K562 (cell line): ENCODE data around the gene ZNF513. TPM values are rescaled to one million over a fixed set of nuclear protein-coding genes. Genes with fewer than 3 reads are reported as not detected.

Experiments used
- CBX2 ChIP-seq: fragments of 200-600 bp; sonication (generic); IDR thresholded peaks from one replicate; pipeline ENCODE4 v1.6.1; 2012; ENCODE audit warnings: mild to moderate bottlenecking, low read length, inconsistent platforms; ENCODE audit not compliant: insufficient read depth, poor library complexity, severe bottlenecking
- GABPA ChIP-seq: fragments of 200-800 bp; sonication (Bioruptor generic); conservative IDR thresholded peaks from 2 replicates; pipeline ENCODE4 v1.6.1; 2016; ENCODE audit warnings: low read depth, missing genetic modification characterization, missing compliant biosample characterization
- KDM4B ChIP-seq, 2 experiments: fragments of 450-650 bp in 1 of 2; sonication (generic) in 1 of 2; IDR thresholded peaks; 2 replicates each; pipeline ENCODE4 v1.6.1; 2016 to 2017; ENCODE audit warnings: borderline replicate concordance in 2 of 2, antibody characterized with exemption in 1 of 2, low read depth in 1 of 2, mild to moderate bottlenecking in 1 of 2
- KLF13 ChIP-seq: fragments of 450-650 bp; IDR thresholded peaks from 2 replicates; pipeline ENCODE4 v1.6.1; 2016; ENCODE audit warnings: missing genetic modification characterization, low read depth, mild to moderate bottlenecking, missing compliant biosample characterization, moderate library complexity, borderline replicate concordance
- MECOM ChIP-seq: fragments of 250-450 bp; sonication (Bioruptor Pico); IDR thresholded peaks from 2 replicates; pipeline ENCODE4 v1.8.0; 2022; ENCODE audit warnings: inconsistent platforms
- NFE2L1 ChIP-seq: fragments of 450-650 bp; IDR thresholded peaks from 2 replicates; pipeline ENCODE4 v1.6.1; 2016; ENCODE audit warnings: missing genetic modification characterization, low read depth, mild to moderate bottlenecking, missing compliant biosample characterization, moderate library complexity, borderline replicate concordance
- SP1 ChIP-seq: sonication (generic); formaldehyde crosslinking; IDR thresholded peaks from 2 replicates; pipeline ENCODE4 v1.8.1; 2022; ENCODE audit warnings: mild to moderate bottlenecking, missing genetic modification reagents
- ZBTB17 ChIP-seq: fragments of 450-650 bp; formaldehyde crosslinking; IDR thresholded peaks from 2 replicates; pipeline ENCODE4 v1.4.0; 2020; ENCODE audit warnings: mild to moderate bottlenecking
- polyA plus RNA-seq, 8 experiments: library from polyadenylated mRNA; depleted of rRNA in 4 of 8; stranded (reverse) in 5 of 8; unstranded in 3 of 8; fragments of >200 nt; fragmentation: Nextera tagmentation in 2 of 8; fragmentation: Illumina TruSeq in 1 of 8; extraction: Ambion mirVana in 2 of 8; extraction: Trizol in 1 of 8; gene quantifications; 2 replicates each; pipeline versions ENCODE4 v1.2.1 to v1.2.3, GENCODE V29; 2011 to 2014; ENCODE audit warnings: inconsistent platforms in 1 of 8, missing spikeins in 1 of 8
- total RNA-seq, 7 experiments: library from RNA; depleted of rRNA in 6 of 7; stranded (reverse); fragments of >200 nt in 6 of 7; fragmentation: Illumina TruSeq in 2 of 7; extraction: Trizol in 2 of 7; gene quantifications; 2 replicates each; pipeline versions ENCODE4 v1.2.1 to v1.2.3, GENCODE V29; 2011 to 2021; ENCODE audit warnings: low replicate concordance in 1 of 7
- TF ChIP-seq, protein P1 (sequence below): fragments of 200-600 bp; sonication (generic); IDR thresholded peaks from one replicate; pipeline ENCODE4 v1.6.1; 2012; ENCODE audit warnings: mild to moderate bottlenecking, low read depth, low read length, inconsistent platforms
- TF ChIP-seq, protein P2 (sequence below): fragments of 250-450 bp; sonication (Bioruptor Pico); IDR thresholded peaks from 2 replicates; pipeline ENCODE4 v1.5.0; 2021; ENCODE audit warnings: mild to moderate bottlenecking, moderate library complexity

ZNF513 gene
- total and polyA plus RNA-seq, 9 of the 15 experiments (the other 6 are each of a cell fraction or from before 2014, with no cell fraction given): 0.04 to 13.6 (median 4.4) TPM

DNA sequence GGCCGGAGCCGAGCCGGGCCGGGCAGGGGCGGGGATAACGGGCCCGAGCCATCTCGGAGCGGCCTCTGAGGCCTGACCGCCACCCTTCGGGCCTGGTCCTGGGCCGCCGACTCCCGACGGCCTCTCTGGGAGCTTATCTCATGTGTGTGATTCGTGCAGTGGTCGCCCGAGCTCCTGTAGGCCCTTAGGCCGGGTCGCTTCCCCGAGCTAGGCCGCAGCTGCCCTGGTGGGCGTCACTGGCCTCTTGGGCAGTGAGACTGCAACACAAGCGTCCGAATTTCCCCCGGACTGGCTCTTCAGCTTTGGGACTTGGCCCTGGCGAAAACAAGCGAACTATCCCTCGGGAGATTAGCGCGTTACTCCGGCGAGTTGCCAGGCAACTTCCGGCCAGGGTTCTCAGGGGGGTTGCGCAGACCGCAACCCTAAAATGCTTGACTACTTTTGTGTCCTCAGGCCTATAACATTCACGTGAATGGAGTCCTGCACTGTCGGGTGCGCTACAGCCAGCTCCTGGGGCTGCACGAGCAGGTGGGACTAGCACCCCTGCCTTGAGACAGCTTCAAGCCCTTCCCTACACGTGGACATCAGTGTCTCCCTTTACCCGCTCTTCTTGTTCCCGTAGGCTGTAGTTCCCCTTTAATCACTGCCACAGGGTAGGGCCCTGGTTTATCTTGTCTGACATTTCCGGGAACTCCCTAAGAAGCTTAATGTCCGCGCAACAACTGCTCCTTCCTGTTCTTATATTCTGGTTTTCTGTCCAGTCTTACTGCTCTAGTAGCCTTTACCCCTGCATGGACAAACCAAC, 9.5 kb downstream of the ZNF513 start (continued):
- TF ChIP-seq, protein P1, sequence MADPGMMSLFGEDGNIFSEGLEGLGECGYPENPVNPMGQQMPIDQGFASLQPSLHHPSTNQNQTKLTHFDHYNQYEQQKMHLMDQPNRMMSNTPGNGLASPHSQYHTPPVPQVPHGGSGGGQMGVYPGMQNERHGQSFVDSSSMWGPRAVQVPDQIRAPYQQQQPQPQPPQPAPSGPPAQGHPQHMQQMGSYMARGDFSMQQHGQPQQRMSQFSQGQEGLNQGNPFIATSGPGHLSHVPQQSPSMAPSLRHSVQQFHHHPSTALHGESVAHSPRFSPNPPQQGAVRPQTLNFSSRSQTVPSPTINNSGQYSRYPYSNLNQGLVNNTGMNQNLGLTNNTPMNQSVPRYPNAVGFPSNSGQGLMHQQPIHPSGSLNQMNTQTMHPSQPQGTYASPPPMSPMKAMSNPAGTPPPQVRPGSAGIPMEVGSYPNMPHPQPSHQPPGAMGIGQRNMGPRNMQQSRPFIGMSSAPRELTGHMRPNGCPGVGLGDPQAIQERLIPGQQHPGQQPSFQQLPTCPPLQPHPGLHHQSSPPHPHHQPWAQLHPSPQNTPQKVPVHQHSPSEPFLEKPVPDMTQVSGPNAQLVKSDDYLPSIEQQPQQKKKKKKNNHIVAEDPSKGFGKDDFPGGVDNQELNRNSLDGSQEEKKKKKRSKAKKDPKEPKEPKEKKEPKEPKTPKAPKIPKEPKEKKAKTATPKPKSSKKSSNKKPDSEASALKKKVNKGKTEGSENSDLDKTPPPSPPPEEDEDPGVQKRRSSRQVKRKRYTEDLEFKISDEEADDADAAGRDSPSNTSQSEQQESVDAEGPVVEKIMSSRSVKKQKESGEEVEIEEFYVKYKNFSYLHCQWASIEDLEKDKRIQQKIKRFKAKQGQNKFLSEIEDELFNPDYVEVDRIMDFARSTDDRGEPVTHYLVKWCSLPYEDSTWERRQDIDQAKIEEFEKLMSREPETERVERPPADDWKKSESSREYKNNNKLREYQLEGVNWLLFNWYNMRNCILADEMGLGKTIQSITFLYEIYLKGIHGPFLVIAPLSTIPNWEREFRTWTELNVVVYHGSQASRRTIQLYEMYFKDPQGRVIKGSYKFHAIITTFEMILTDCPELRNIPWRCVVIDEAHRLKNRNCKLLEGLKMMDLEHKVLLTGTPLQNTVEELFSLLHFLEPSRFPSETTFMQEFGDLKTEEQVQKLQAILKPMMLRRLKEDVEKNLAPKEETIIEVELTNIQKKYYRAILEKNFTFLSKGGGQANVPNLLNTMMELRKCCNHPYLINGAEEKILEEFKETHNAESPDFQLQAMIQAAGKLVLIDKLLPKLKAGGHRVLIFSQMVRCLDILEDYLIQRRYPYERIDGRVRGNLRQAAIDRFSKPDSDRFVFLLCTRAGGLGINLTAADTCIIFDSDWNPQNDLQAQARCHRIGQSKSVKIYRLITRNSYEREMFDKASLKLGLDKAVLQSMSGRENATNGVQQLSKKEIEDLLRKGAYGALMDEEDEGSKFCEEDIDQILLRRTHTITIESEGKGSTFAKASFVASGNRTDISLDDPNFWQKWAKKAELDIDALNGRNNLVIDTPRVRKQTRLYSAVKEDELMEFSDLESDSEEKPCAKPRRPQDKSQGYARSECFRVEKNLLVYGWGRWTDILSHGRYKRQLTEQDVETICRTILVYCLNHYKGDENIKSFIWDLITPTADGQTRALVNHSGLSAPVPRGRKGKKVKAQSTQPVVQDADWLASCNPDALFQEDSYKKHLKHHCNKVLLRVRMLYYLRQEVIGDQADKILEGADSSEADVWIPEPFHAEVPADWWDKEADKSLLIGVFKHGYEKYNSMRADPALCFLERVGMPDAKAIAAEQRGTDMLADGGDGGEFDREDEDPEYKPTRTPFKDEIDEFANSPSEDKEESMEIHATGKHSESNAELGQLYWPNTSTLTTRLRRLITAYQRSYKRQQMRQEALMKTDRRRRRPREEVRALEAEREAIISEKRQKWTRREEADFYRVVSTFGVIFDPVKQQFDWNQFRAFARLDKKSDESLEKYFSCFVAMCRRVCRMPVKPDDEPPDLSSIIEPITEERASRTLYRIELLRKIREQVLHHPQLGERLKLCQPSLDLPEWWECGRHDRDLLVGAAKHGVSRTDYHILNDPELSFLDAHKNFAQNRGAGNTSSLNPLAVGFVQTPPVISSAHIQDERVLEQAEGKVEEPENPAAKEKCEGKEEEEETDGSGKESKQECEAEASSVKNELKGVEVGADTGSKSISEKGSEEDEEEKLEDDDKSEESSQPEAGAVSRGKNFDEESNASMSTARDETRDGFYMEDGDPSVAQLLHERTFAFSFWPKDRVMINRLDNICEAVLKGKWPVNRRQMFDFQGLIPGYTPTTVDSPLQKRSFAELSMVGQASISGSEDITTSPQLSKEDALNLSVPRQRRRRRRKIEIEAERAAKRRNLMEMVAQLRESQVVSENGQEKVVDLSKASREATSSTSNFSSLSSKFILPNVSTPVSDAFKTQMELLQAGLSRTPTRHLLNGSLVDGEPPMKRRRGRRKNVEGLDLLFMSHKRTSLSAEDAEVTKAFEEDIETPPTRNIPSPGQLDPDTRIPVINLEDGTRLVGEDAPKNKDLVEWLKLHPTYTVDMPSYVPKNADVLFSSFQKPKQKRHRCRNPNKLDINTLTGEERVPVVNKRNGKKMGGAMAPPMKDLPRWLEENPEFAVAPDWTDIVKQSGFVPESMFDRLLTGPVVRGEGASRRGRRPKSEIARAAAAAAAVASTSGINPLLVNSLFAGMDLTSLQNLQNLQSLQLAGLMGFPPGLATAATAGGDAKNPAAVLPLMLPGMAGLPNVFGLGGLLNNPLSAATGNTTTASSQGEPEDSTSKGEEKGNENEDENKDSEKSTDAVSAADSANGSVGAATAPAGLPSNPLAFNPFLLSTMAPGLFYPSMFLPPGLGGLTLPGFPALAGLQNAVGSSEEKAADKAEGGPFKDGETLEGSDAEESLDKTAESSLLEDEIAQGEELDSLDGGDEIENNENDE: no peak
- TF ChIP-seq, protein P2, sequence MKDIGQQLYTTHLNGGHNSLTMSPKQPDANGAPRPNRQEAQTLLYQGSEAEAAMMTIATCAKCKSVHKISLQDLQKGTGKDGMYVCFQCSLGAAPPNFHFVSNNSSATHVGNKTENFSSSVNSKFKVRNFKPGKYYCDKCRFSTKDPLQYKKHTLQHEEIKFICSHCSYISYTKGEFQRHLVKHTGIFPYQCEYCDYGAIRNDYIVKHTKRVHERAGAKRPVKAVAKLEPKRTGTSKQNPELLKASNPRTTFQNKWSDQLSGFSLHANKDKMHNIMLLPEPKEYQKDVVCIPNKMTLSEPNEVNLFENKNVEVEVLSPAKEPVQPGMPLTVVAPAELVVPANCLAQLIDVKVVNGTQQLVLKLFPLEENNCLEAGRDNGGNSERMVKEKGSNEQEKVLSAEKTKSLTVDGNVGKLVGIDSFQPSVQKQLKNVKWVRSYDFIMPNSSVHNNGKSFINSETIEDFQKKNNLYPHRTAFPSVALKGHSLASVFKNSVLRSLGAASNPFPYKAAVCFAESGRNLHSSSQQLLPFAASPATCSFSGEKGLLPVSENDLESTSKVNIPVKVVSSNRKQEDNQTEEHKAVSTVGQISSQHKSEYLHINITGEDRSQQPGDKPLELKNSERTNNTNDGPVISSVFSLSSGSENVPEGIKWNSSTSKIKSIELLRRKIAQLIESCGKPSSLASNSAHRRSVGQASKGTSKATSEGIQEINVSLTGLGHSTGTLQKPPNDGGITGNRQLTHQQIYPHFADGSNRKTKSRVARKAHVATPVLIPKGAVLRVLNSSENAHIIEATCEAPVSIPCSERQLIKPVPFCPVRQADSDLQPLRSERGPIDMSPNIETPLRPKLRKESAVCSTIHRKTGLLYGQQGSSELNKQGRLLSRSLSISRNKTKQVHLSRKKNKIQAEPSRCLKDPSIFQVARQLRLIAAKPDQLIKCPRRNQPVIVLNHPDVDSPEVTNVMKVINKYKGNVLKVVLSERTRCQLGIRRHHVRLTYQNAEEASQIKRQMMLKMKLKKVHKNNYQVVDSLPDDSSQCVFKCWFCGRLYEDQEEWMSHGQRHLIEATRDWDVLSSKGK (CRISPR knock-in tag): no peak
- peak; percentile 73 for TF ChIP-seq GABPA
- no peak for TF ChIP-seq SP1 (CRISPR knock-in tag)
- no peak for TF ChIP-seq KLF13 (tag)
- no peak for TF ChIP-seq NFE2L1 (tag)
- 0 out of 2 replicates have a peak, but pooled peaks have one; percentile 27 for TF ChIP-seq ZBTB17 (CRISPR knock-in tag)
- 0 out of 4 replicates have a peak, but pooled peaks of 1 of the 2 experiments have one; percentile 38 for TF ChIP-seq KDM4B (IDR thresholded peaks at IDR 0.05; ENCODE audit: borderline replicate concordance in 2 of 2, low read depth in 1 of 2)
- TF ChIP-seq CBX2: no peak
- TF ChIP-seq MECOM (CRISPR knock-in tag): peak; percentile 88
